Ovary (tissue), 9 donors: ENCODE measurements around the gene RHO. TPM values are rescaled to one million over a fixed set of nuclear protein-coding genes. Genes with fewer than 3 reads are reported as not detected.

Experiments used
- DNase-seq, 5 donors: peaks; one replicate each; pipeline ENCODE4 v3.0.0-alpha.2; 2019 to 2020
- H3K27ac ChIP-seq, 2 donors: fragments of 200-600 bp; one replicate each; pipeline versions ENCODE4 v1.5.1 to v1.8.0; 2019 to 2022
- H3K27me3 ChIP-seq: fragments of 200-600 bp; one replicate; pipeline ENCODE4 v1.8.0; 2022
- H3K36me3 ChIP-seq: fragments of 200-600 bp; sonication (generic); one replicate; pipeline ENCODE4 v1.5.1; 2019
- H3K4me1 ChIP-seq: one replicate; pipeline ENCODE4 v1.8.1; 2013; ENCODE audit warnings: mild to moderate bottlenecking, moderate library complexity; ENCODE audit not compliant: insufficient read depth
- H3K4me3 ChIP-seq: fragments of 200-600 bp; sonication (generic); one replicate; pipeline ENCODE4 v1.5.1; 2017
- H3K9me3 ChIP-seq, 2 donors: fragments of 200-600 bp in 1 of 2; sonication (generic) in 1 of 2; one replicate each; pipeline versions ENCODE4 v1.5.1 to v1.8.1; 2013 to 2019; ENCODE audit warnings: mild to moderate bottlenecking in 1 of 2, moderate library complexity in 1 of 2
- CTCF ChIP-seq, 3 donors: fragments of 450-650 bp in 2 of 3; fragments of 200-600 bp in 1 of 3; IDR thresholded peaks; one replicate each; pipeline versions ENCODE4 v1.5.1 to v1.8.0; 2016 to 2022; ENCODE audit warnings: antibody characterized with exemption in 3 of 3, mild to moderate bottlenecking in 1 of 3
- EP300 ChIP-seq: sonication (generic); formaldehyde crosslinking; IDR thresholded peaks from one replicate; pipeline ENCODE4 v1.6.1; 2017; ENCODE audit warnings: antibody characterized with exemption
- POLR2A ChIP-seq: fragments of 450-650 bp; IDR thresholded peaks from one replicate; pipeline ENCODE4 v1.6.1; 2017; ENCODE audit warnings: antibody characterized with exemption, mild to moderate bottlenecking, moderate library complexity
- WGBS, 3 donors: extraction: QIAGEN DNeasy Blood & Tissue Kit in 1 of 3; methylation state at CpG; one replicate each; pipeline versions ENCODE4 v1.1.5 to v1.1.7; 2013 to 2017; 5-methylcytosine and 5-hydroxymethylcytosine counted together
- intact Hi-C, 4 donors: fragments of 100-400 bp; cut with DNase I; formaldehyde crosslinking; loops; one replicate each; pipeline versions ENCODE4 v1.11.0 to v1.15.1; 2022 to 2023
- polyA plus RNA-seq, 2 donors: library from polyadenylated mRNA; stranded (reverse); fragments of 200-250 nt in 1 of 2; fragments of 350-450 nt in 1 of 2; fragmentation: Illumina TruSeq in 1 of 2; extraction: RNeasy Lipid Tissue Mini Kit (QIAGEN cat#74804) in 1 of 2; gene quantifications; one replicate each; pipeline ENCODE4 v1.2.3, GENCODE V29; 2013 to 2014
- total RNA-seq, 7 donors: library from RNA; depleted of rRNA in 2 of 7; stranded (reverse); fragments of >200 nt in 2 of 7; fragmentation: NEBNext Ultra II Directional in 3 of 7; extraction: Animal tissue kit (Norgen Biotek cat#: 25700) in 3 of 7; gene quantifications; one replicate each; pipeline versions ENCODE4 v1.1.0 to v1.2.4, GENCODE V29; 2016 to 2023
- donor health status: DM: no; HTN: no; CAD: no; lungs with moderate emphysema.
- donor health status: DM: no; HTN: no; CAD: no.
- donor health status: Bipolar disorder and iron deficiency.
- donor health status: DM: yes; HTN: yes; CAD: no.
- donor health status: DM: no; HTN: no; CAD: no.
- donor health status: DM: yes; HTN: yes; CAD: no.

The RHO gene
- total and polyA plus RNA-seq, 9 donors = 0.13 to 0.24 TPM; not detected in 7

DNA sequence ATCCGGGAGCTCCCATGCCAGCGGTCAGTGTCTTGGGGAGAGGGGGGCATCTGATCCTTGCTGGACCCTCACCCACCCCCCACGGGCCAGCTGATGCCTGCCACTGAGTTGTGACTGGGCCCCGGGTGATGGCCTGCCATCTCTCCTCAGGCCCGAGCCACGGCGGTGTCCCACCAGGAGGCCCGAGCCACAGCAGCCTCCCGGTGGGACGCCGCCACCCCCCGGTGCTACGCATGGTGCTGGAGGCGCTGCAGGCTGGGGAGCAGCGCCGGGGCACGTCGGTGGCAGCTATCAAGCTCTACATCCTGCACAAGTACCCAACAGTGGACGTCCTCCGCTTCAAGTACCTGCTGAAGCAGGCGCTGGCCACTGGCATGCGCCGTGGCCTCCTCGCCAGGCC is 18.8 kb downstream of the RHO start:
- 95 to 98% (median 96%) methylated on average over 24 of the region's 24 CpGs for WGBS, 3 donors

GRCh38 chr3:129548104-129548965 is 19.9 kb downstream of the RHO start:
- peaks cover 2% of the 10 kb centered on the region for H3K4me1 ChIP-seq
- no peaks in the 10 kb centered on the region for H3K27me3 ChIP-seq
- H3K27ac ChIP-seq = no peak overlapping the region
- intact Hi-C loops = no loop called here
- H3K4me3 ChIP-seq = no peak overlapping the region
- 89 to 91% (median 91%) methylated on average over 19 of the region's 19 CpGs for WGBS, 3 donors
- no peaks in the 10 kb centered on the region for H3K9me3 ChIP-seq
- H3K36me3 ChIP-seq = no peaks in the 10 kb centered on the region
- no peak for DNase-seq
- TF ChIP-seq EP300 (no peak), POLR2A (no peak), CTCF (IDR thresholded peaks at IDR 0.05) (no peak)

More for the DNA sequence above, 18.8 kb downstream of the RHO start:
- Histone ChIP-seq H3K36me3 (no peaks in the 10 kb centered on the region), H3K27ac (no peak overlapping the region), H3K27me3 (no peaks in the 10 kb centered on the region), H3K9me3 (no peaks in the 10 kb centered on the region), H3K4me1 (no peaks in the 10 kb centered on the region), H3K4me3 (no peak overlapping the region)
- no peak for DNase-seq
- TF ChIP-seq POLR2A = no peak
- TF ChIP-seq CTCF (IDR thresholded peaks at IDR 0.05) = no peak
- no peak for TF ChIP-seq EP300
- intact Hi-C loops = no loop called here

DNA sequence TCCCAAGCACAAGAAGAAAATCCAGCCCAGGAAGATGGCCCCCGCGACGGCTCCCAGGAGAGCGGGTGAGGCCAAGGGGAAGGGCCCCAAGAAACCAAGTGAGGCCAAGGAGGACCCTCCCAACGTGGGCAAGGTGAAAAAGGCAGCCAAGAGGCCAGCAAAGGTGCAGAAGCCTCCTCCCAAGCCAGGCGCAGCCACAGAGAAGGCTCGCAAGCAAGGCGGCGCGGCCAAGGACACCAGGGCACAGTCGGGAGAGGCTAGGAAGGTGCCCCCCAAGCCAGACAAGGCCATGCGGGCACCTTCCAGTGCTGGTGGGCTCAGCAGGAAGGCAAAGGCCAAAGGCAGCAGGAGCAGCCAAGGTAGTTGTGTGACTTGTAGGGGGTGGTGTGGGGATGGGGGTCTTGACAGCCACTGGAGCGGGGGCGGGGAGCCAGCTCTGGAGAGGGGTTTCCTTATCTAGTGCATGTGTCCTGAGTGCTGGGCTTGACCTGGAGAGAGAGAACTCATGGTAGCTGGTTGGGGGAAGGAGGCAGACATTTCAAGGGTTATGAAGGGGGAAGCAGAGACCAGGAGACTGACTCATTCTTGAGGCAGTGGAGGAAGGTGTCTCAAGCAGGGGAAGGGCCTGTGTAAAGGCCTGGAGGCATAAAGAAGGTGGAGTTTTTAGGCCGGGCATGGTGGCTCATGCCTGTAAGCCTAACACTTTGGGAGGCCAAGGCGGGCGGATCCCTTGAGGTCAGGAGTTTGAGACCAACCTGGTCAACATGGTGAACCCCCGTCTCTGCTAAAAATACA is 20.8 kb downstream of the RHO start:
- no peak for DNase-seq
- Histone ChIP-seq H3K27ac (no peak overlapping the region), H3K4me1 (peaks cover 4% of the 10 kb centered on the region), H3K9me3 (no peaks in the 10 kb centered on the region), H3K27me3 (no peaks in the 10 kb centered on the region), H3K36me3 (no peaks in the 10 kb centered on the region), H3K4me3 (no peak overlapping the region)
- 90 to 91% (median 91%) methylated on average over 18 of the region's 18 CpGs for WGBS, 3 donors
- no peak for TF ChIP-seq EP300
- no peak for TF ChIP-seq CTCF (IDR thresholded peaks at IDR 0.05)
- intact Hi-C loops = no loop called here

DNA sequence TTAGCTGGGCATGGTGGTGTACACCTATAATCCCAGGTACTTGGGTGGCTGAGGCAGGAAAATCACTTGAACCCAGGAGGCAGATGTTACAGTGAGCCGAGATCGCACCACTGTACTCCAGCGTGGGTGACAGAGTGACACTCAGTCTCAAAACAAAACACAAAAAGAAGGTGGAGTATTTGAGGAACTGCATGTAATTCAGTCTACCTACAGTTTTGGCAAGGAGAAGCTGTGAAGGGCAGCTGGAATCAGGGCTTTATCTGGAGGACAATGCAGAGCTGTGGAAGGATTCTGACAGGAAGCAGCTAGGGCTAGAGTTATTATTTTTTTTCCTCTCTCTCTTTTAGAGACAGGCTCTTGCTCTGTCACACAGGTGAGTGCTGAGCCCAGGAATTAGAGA is 21.4 kb downstream of the RHO start:
- 90 to 98% (median 92%) methylated on average over 3 of the region's 3 CpGs for WGBS, 3 donors
- DNase-seq = no peak
- Histone ChIP-seq H3K27ac (no peak overlapping the region), H3K4me3 (no peak overlapping the region), H3K27me3 (no peaks in the 10 kb centered on the region), H3K9me3 (no peaks in the 10 kb centered on the region), H3K4me1 (peaks cover 9% of the 10 kb centered on the region), H3K36me3 (no peaks in the 10 kb centered on the region)
- intact Hi-C loops = no loop called here
- no peak for TF ChIP-seq EP300
- TF ChIP-seq POLR2A = no peak
- TF ChIP-seq CTCF (IDR thresholded peaks at IDR 0.05) = no peak
